ENCODE results near the gene PRSS12. TPM values are rescaled to one million over a fixed set of nuclear protein-coding genes. Genes with fewer than 3 reads are reported as not detected.

PRSS12 gene
- total and polyA plus RNA-seq, 9 donors = 0.35 to 5.9 (median 1.2) TPM

DNA sequence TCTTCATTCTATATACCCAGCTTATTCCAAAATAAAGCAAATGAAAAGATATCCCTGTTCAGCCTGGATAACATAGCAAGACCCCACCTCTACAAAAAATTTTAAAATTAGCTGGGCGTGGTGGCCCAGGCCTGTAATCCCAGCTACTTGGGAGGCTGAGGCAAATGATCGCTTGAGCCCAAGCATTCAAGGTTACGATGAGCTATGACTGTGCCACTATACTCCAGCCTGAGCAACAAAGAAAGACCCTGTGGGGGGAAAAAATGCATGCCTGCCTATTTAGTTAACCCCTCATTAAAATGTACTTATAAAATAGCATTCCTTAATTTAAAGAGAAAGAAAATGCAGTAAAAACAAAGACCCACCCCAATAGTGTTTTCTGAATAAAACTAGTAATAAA lies 9.3 kb downstream of the PRSS12 start:
- intact Hi-C loops (cut with DNase I) = no loop called here
- Histone ChIP-seq H3K9me3 (no peaks in the 10 kb centered on the region), H3K27ac (no peak overlapping the region), H3K4me3 (no peak overlapping the region), H3K27me3 (no peaks in the 10 kb centered on the region), H3K4me1 (ENCODE audit: insufficient read depth) (no peaks in the 10 kb centered on the region), H3K36me3 (no peaks in the 10 kb centered on the region)
- no peak for TF ChIP-seq EP300 (IDR thresholded peaks at IDR 0.05)
- TF ChIP-seq, protein P1, sequence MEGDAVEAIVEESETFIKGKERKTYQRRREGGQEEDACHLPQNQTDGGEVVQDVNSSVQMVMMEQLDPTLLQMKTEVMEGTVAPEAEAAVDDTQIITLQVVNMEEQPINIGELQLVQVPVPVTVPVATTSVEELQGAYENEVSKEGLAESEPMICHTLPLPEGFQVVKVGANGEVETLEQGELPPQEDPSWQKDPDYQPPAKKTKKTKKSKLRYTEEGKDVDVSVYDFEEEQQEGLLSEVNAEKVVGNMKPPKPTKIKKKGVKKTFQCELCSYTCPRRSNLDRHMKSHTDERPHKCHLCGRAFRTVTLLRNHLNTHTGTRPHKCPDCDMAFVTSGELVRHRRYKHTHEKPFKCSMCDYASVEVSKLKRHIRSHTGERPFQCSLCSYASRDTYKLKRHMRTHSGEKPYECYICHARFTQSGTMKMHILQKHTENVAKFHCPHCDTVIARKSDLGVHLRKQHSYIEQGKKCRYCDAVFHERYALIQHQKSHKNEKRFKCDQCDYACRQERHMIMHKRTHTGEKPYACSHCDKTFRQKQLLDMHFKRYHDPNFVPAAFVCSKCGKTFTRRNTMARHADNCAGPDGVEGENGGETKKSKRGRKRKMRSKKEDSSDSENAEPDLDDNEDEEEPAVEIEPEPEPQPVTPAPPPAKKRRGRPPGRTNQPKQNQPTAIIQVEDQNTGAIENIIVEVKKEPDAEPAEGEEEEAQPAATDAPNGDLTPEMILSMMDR (IDR thresholded peaks at IDR 0.05) = no peak
- no peak for TF ChIP-seq POLR2A (IDR thresholded peaks at IDR 0.05)
- no peak for DNase-seq
- WGBS, 3 donors = 94 to 97% (median 95%) methylated on average over 3 of the region's 3 CpGs

DNA sequence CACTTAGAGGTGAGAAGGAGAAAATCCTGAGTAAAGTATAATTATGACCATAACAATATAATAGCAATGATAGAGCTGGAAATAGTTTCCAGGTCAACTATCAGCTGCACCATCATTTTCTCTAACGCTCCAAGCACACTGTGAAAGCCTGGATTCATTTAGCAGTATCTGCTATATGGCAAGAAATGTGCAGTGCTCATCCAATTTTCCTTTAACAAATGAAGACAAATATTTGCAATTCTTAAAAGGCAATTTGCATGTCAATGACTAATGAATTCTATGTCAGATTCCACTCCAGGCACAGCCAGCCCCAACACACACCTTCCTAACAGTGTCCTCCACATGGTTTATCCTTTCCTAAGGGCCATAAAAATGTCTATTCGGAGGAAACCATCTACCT lies 12.7 kb downstream of the PRSS12 start:
- Histone ChIP-seq H3K9me3 (no peaks in the 10 kb centered on the region), H3K4me1 (ENCODE audit: insufficient read depth) (no peaks in the 10 kb centered on the region), H3K4me3 (no peak overlapping the region), H3K27me3 (no peaks in the 10 kb centered on the region), H3K27ac (no peak overlapping the region), H3K36me3 (no peaks in the 10 kb centered on the region)
- 68 to 91% (median 90%) methylated on average over 2 of the region's 2 CpGs for WGBS, 3 donors
- TF ChIP-seq EP300 (IDR thresholded peaks at IDR 0.05) (no peak), POLR2A (IDR thresholded peaks at IDR 0.05) (no peak)
- TF ChIP-seq, protein P1 (IDR thresholded peaks at IDR 0.05) = no peak
- no peak for DNase-seq
- intact Hi-C loops (cut with DNase I) = no loop called here

DNA sequence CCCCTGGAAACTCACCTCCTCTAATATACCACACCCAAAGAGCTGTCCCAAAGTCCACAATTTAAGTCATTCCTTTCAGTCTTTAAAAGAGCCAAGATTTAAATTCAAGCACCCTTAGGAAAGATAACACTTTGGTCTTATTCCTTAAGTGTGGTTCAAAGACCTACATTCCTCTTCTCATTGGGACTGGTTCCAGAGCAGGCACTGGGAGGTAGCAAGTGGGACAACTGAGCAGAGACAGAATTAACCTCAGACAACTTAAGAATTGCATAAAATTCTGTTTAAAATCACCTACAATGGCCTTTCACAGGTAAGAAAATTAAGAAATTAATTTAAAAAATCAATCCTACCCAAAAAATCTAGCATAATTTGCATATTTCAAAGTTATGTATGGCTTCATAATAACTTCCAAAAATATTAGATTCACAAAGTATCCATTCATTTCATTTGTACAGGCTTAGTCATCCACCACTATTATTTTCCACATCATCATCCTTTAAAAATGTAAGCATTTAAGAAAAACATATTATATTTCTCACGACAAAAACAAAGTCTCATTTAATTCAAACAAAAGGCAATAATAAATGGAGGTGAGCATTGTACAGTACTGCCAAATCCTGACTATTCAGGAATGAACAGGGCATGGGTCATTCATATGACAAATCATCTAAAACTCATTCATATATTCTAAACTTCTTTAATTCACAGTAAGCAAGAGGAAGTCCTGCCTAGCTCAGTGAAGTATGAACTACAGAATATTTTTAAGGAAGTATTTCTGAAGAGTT lies 13.6 kb downstream of the PRSS12 start:
- no peak for DNase-seq
- Histone ChIP-seq H3K36me3 (no peaks in the 10 kb centered on the region), H3K9me3 (no peaks in the 10 kb centered on the region), H3K4me1 (ENCODE audit: insufficient read depth) (no peaks in the 10 kb centered on the region), H3K27ac (no peak overlapping the region), H3K27me3 (no peaks in the 10 kb centered on the region), H3K4me3 (no peak overlapping the region)
- intact Hi-C loops (cut with DNase I) = no loop called here
- WGBS, 3 donors = 7 to 29% (median 10%) methylated on average over 1 of the region's 1 CpG
- no peak for TF ChIP-seq EP300 (IDR thresholded peaks at IDR 0.05)
- TF ChIP-seq, protein P1 (IDR thresholded peaks at IDR 0.05) = no peak
- no peak for TF ChIP-seq POLR2A (IDR thresholded peaks at IDR 0.05)

DNA sequence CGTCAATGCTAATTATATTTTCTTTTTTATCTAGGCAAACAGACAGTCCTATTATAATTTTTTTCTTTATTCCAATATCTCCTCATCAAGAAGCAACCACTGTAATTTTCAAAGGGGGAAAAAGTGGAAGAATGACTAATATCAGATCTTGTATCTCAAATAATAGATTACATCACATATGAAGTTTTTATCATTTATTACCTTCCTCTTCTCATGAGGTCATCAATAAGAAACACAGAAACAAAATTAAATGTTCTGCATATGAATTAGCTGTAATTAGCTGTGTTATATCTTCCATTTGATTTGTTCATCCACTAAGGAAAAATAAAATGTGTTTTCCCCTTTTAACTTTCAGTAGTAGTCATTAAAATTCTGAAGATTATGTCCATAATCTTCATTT lies 14.3 kb downstream of the PRSS12 start:
- Histone ChIP-seq H3K9me3 (no peaks in the 10 kb centered on the region), H3K27ac (no peak overlapping the region), H3K4me3 (no peak overlapping the region), H3K4me1 (ENCODE audit: insufficient read depth) (no peaks in the 10 kb centered on the region), H3K36me3 (no peaks in the 10 kb centered on the region), H3K27me3 (no peaks in the 10 kb centered on the region)
- TF ChIP-seq, protein P1 (IDR thresholded peaks at IDR 0.05) = no peak
- TF ChIP-seq EP300 (IDR thresholded peaks at IDR 0.05) (no peak), POLR2A (IDR thresholded peaks at IDR 0.05) (no peak)
- DNase-seq = no peak
- intact Hi-C loops (cut with DNase I) = no loop called here
- 81 to 86% (median 86%) methylated on average over 1 of the region's 1 CpG for WGBS, 3 donors

All from ovary (tissue), 9 donors.